Small intestine (tissue), 4 donors: ENCODE measurements around the gene TMEM240. TPM values are rescaled to one million over a fixed set of nuclear protein-coding genes. Genes with fewer than 3 reads are reported as not detected.

Source experiments
- polyA plus RNA-seq, 4 donors: library from polyadenylated mRNA; stranded (reverse) in 3 of 4; unstranded in 1 of 4; fragments of 200-250 nt in 3 of 4; fragments of 120-200 nt in 1 of 4; gene quantifications; one replicate each; pipeline versions ENCODE4 v1.2.1 to v1.2.3, GENCODE V29; 2013
- donor health status: healthy with polysubstance abuse.
- donor health status: Bipolar disorder and iron deficiency.
- donor health status: healthy.

The TMEM240 gene
- polyA plus RNA-seq, 4 donors, result 1.6 to 3.7 (median 1.6) TPM; not detected in 1

Other genes starting within 250 kb of the TMEM240 start
- gene ACAP3, start 232.7 kb downstream of the TMEM240 start, polyA plus RNA-seq, result 10 to 100 TPM; 28.6 to 71.1 (median 50.6) TPM
- 10 to 100 TPM; 15.0 to 22.7 (median 18.4) TPM for gene PUSL1, start 232.0 kb downstream of the TMEM240 start, polyA plus RNA-seq
- gene INTS11, start 216.0 kb downstream of the TMEM240 start, polyA plus RNA-seq, result 100 to 1,000 TPM in 3 of 4 donors, 10 to 100 TPM in 1; 94.9 to 331 (median 186) TPM
- gene CPTP, start 215.8 kb downstream of the TMEM240 start, polyA plus RNA-seq, result 10 to 100 TPM; 18.5 to 71.3 (median 45.1) TPM
- under 1 TPM; 0.33 to 0.99 (median 0.63) TPM for gene TAS1R3, start 209.3 kb downstream of the TMEM240 start, polyA plus RNA-seq
- gene DVL1, start 191.2 kb downstream of the TMEM240 start, polyA plus RNA-seq, result 10 to 100 TPM; 46.7 to 88.8 (median 61.3) TPM
- gene MXRA8, start 182.1 kb downstream of the TMEM240 start, polyA plus RNA-seq, result 100 to 1,000 TPM in 1 of 4 donors, 10 to 100 TPM in 1, 1 to 10 TPM in 2; 2.7 to 538 (median 14.7) TPM
- gene AURKAIP1, start 165.4 kb downstream of the TMEM240 start, polyA plus RNA-seq, result 100 to 1,000 TPM in 3 of 4 donors, 10 to 100 TPM in 1; 88.1 to 382 (median 297) TPM
- gene CCNL2, start 141.3 kb downstream of the TMEM240 start, polyA plus RNA-seq, result 100 to 1,000 TPM in 3 of 4 donors, 10 to 100 TPM in 1; 71.9 to 224 (median 198) TPM
- gene MRPL20, start 133.3 kb downstream of the TMEM240 start, polyA plus RNA-seq, result 100 to 1,000 TPM; 135 to 221 (median 167) TPM
- 1 to 10 TPM; 1.1 to 1.7 (median 1.5) TPM for gene ANKRD65, start 119.3 kb downstream of the TMEM240 start, polyA plus RNA-seq
- gene VWA1, start 104.9 kb downstream of the TMEM240 start, polyA plus RNA-seq, result 100 to 1,000 TPM in 1 of 4 donors, 10 to 100 TPM in 1, 1 to 10 TPM in 1, under 1 TPM in 1; 0.67 to 122 (median 6.9) TPM
- gene ATAD3C, start 90.9 kb downstream of the TMEM240 start, polyA plus RNA-seq, result 1 to 10 TPM in 1 of 4 donors, under 1 TPM in 2, not detected in 1; 0.27 to 1.5 (median 0.66) TPM
- 10 to 100 TPM; 17.4 to 34.5 (median 19.4) TPM for gene ATAD3B, start 68.9 kb downstream of the TMEM240 start, polyA plus RNA-seq
- gene ATAD3A, start 28.5 kb downstream of the TMEM240 start, polyA plus RNA-seq, result 10 to 100 TPM; 16.8 to 42.1 (median 25.0) TPM
- gene SSU72, start 34.2 kb upstream of the TMEM240 start, polyA plus RNA-seq, result 100 to 1,000 TPM in 3 of 4 donors, 10 to 100 TPM in 1; 83.9 to 140 (median 124) TPM
- 1 to 10 TPM in 2 of 4 donors, under 1 TPM in 2; 0.54 to 2.9 (median 1.5) TPM for gene FNDC10, start 59.5 kb upstream of the TMEM240 start, polyA plus RNA-seq
- 100 to 1,000 TPM in 2 of 4 donors, 10 to 100 TPM in 2; 44.7 to 213 (median 116) TPM for gene MIB2, start 74.9 kb upstream of the TMEM240 start, polyA plus RNA-seq
- 10 to 100 TPM in 1 of 4 donors, 1 to 10 TPM in 3; 1.2 to 16.5 (median 3.6) TPM for gene MMP23B, start 91.5 kb upstream of the TMEM240 start, polyA plus RNA-seq
- 10 to 100 TPM; 24.6 to 61.7 (median 45.1) TPM for gene CDK11B, start 118.4 kb upstream of the TMEM240 start, polyA plus RNA-seq
- 10 to 100 TPM; 21.6 to 43.0 (median 34.0) TPM for gene SLC35E2B, start 152.2 kb upstream of the TMEM240 start, polyA plus RNA-seq
- gene CDK11A, start 183.7 kb upstream of the TMEM240 start, polyA plus RNA-seq, result 100 to 1,000 TPM in 1 of 4 donors, 10 to 100 TPM in 3; 17.3 to 232 (median 48.4) TPM
- gene NADK, start 237.8 kb upstream of the TMEM240 start, polyA plus RNA-seq, result 10 to 100 TPM; 56.2 to 84.1 (median 68.9) TPM